Measurements from ENCODE around the gene EFTUD2. TPM values are rescaled to one million over a fixed set of nuclear protein-coding genes. Genes with fewer than 3 reads are reported as not detected.

The EFTUD2 gene
- total and polyA plus RNA-seq, 2 of the 4 experiments (the other 2 are of a cell fraction) = 72.5 to 126 TPM

DNA sequence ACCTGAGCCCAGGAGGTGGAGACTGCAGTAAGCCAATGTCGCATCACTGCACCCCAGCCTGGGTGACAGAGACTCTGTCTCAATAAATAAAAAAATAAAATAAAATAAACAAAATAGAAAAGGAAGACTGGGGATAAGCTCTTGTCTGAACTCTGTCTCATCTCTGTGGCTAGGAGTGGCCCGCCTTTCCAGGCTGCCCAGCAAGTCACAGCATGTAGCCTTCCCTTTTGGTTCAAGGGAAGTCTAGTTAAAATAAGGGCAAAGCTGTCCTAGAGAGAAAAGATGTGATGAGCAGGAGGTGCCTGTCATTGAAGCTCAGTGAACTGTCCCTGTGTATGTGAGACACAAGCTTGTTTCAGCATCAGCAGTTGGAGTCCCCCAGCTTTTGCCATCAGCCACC is 18.8 kb upstream of the EFTUD2 start:
- ATAC-seq (ENCODE audit: low read depth) = no peak
- POLR2A ChIA-PET (ENCODE audit: unreplicated experiment) = no interaction called here
- H3K36me3 ChIP-seq (ENCODE audit: control insufficient read depth, insufficient read depth, low read length) = no peaks in the 10 kb centered on the region
- H2BK20ac ChIP-seq (ENCODE audit: low read depth, low read length) = no peak overlapping the region
- H3K27me3 ChIP-seq (ENCODE audit: control insufficient read depth, insufficient read depth, low read length) = peaks cover 12% of the 10 kb centered on the region; the same call in 1 of the 2 replicates
- no peak overlapping the region for H2BK15ac ChIP-seq (ENCODE audit: low read depth, low read length)
- no peak overlapping the region for H3K4me2 ChIP-seq (ENCODE audit: low read depth, low read length)
- WGBS, 2 experiments (ENCODE audit: extremely low coverage in 2 of 2, insufficient read length in 1 of 2) = no CpG with 5 or more reads among the region's 2 CpGs
- dilution Hi-C loops (cut with HindIII; ENCODE audit: low sequenced_read_pairs, unreplicated experiment) = no loop called here
- no peaks in the 10 kb centered on the region for H3K79me1 ChIP-seq (ENCODE audit: low read depth in 1 of 2, low read length in 2 of 2)
- H3K4me3 ChIP-seq (ENCODE audit: insufficient read depth, low read depth, low read length) = no peak overlapping the region
- DNase-seq = no peak
- H4K8ac ChIP-seq (ENCODE audit: low read depth in 2 of 2, low read length in 2 of 2) = no peak overlapping the region
- H3K18ac ChIP-seq (ENCODE audit: low read depth, low read length) = no peak overlapping the region
- no TSS peak for BruUV-seq (replicated peaks)
- no peaks in the 10 kb centered on the region; the same call in 1 of the 2 replicates for H4K20me1 ChIP-seq (ENCODE audit: insufficient read depth, low read length)
- no peak overlapping the region for H2AFZ ChIP-seq (replicated peaks; ENCODE audit: low read length, poor library complexity)
- H3K14ac ChIP-seq (replicated peaks; ENCODE audit: low read depth, low read length) = no peak overlapping the region; the same call in 1 of the 2 replicates
- intact Hi-C loops (cut with micrococcal nuclease) = no loop called here
- no peak overlapping the region for H4K91ac ChIP-seq (ENCODE audit: insufficient read depth, low read depth, low read length)
- H2AK5ac ChIP-seq (ENCODE audit: low read depth, low read length) = no peak overlapping the region
- no peak overlapping the region for H3K27ac ChIP-seq (ENCODE audit: insufficient read depth, low read length)
- no peak overlapping the region for H2BK5ac ChIP-seq (ENCODE audit: low read depth, low read length, poor library complexity, severe bottlenecking)
- no peak overlapping the region for H4K5ac ChIP-seq (ENCODE audit: low read depth, low read length)
- H2AK9ac ChIP-seq (replicated peaks; ENCODE audit: low read depth, low read length, poor library complexity) = no peak overlapping the region
- TF ChIP-seq MXI1 (IDR thresholded peaks at IDR 0.05; ENCODE audit: borderline replicate concordance, low read depth, low read length) = no peak
- H3K9ac ChIP-seq (ENCODE audit: low read depth, low read length) = no peak overlapping the region
- no peaks in the 10 kb centered on the region for H3K9me1 ChIP-seq (ENCODE audit: insufficient read depth, low read length)
- H3K4me1 ChIP-seq (ENCODE audit: control insufficient read depth, insufficient read depth, low read length) = peaks cover 9% of the 10 kb centered on the region; the same call in 1 of the 2 replicates
- H3K4ac ChIP-seq (ENCODE audit: low read depth, low read length) = 0 out of 2 replicates have a peak overlapping the region, but pooled peaks have one; percentile 0
- H3K23ac ChIP-seq (ENCODE audit: low read depth, low read length) = no peak overlapping the region
- CTCF ChIA-PET = interaction anchor here (0.5 to 6.6 kb wide), 2 partner anchors 25 to 103 kb away, joined by 3 to 62 read pairs; no protein-coding TSS in a partner anchor
- no peak overlapping the region for H3K56ac ChIP-seq (ENCODE audit: extremely low read depth, insufficient read depth, low read length)
- in situ Hi-C loops (cut with MboI; ENCODE audit: low sequenced_read_pairs) = no loop called here
- H2BK120ac ChIP-seq (ENCODE audit: low read depth, low read length) = no peak overlapping the region
- no peaks in the 10 kb centered on the region for H3K9me3 ChIP-seq (ENCODE audit: control insufficient read depth, insufficient read depth, low read length)

Measured in IMR-90 (cell line).